Esophagus muscularis mucosa (tissue), 3 donors: ENCODE measurements around the gene NAV2.

ENCODE experiments used
- CTCF ChIP-seq, 3 experiments: fragments of 200-600 bp in 2 of 3; fragments of 450-650 bp in 1 of 3; sonication (generic) in 2 of 3; IDR thresholded peaks; one replicate each; pipeline ENCODE4 v1.5.1; 2017 to 2019; ENCODE audit warnings: antibody characterized with exemption in 3 of 3, mild to moderate bottlenecking in 2 of 3, moderate library complexity in 1 of 3
- POLR2A ChIP-seq: fragments of 450-650 bp; IDR thresholded peaks from one replicate; pipeline ENCODE4 v1.6.1; 2017; ENCODE audit warnings: antibody characterized with exemption, moderate library complexity, mild to moderate bottlenecking, low read depth
- POLR2AphosphoS5 ChIP-seq, 2 donors: sonication (generic); formaldehyde crosslinking; IDR thresholded peaks; one replicate each; pipeline ENCODE4 v1.6.1; 2017; ENCODE audit warnings: antibody characterized with exemption in 2 of 2

DNA sequence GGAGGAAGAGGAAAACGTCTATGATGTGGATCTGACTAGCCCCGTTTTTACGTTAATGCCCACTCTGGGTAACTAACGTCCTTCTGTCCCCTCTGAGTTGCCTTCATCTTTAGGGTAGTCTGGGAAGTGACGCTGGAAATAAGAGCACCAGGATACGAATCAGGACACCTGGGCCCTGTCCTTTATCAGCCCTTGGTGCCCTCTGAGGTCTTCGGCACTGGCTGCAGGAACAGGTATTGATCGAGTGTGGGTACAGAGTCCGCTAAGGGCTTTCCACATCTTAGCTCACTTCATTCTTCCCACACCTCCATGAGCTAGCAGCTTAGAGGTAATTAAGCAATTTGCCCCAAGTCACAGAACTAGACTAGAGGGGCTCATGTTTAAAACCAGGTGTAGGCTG lies 223.8 kb downstream of the NAV2 start:
- TF ChIP-seq CTCF (IDR thresholded peaks at IDR 0.05) (no peak), POLR2A (no peak), POLR2AphosphoS5 (IDR thresholded peaks at IDR 0.05) (no peak)
